HT-29 (cell line): ENCODE results near the gene UMOD. TPM values are rescaled to one million over a fixed set of nuclear protein-coding genes. Genes with fewer than 3 reads are reported as not detected.

Experiments used
- DNase-seq: peaks from one replicate; pipeline ENCODE4 v3.0.0-alpha.2; 2015; ENCODE audit warnings: low spot score
- total RNA-seq: library from RNA; depleted of rRNA; stranded (reverse); fragments of >200 nt; shearing (Covaris generic); gene quantifications from 2 replicates; pipeline ENCODE4 v1.2.3, GENCODE V29; 2014; rRNA removed

UMOD gene
- total RNA-seq, 1 experiment from 2014 or later: not detected

DNA sequence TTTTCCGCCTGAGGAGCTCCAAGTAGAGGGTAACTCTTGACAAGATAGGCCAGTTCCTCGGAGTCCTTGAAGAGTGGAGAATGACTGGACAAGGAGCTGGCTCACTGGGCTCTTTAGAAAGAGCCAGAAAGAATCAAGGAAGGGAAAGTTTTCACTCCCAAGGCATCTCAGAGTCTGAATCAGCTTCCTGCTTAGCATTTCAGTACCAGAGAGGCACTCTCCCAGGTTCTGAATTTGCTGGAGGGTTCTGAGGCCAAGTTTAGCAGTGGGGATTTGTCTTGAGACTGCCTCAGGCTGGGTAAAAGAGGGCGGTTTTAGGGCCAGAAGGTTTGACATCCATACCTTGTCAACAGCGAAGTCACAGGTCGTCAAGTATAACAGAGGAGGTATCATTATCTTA, 50.7 kb downstream of the UMOD start:
- no peak for DNase-seq

DNA sequence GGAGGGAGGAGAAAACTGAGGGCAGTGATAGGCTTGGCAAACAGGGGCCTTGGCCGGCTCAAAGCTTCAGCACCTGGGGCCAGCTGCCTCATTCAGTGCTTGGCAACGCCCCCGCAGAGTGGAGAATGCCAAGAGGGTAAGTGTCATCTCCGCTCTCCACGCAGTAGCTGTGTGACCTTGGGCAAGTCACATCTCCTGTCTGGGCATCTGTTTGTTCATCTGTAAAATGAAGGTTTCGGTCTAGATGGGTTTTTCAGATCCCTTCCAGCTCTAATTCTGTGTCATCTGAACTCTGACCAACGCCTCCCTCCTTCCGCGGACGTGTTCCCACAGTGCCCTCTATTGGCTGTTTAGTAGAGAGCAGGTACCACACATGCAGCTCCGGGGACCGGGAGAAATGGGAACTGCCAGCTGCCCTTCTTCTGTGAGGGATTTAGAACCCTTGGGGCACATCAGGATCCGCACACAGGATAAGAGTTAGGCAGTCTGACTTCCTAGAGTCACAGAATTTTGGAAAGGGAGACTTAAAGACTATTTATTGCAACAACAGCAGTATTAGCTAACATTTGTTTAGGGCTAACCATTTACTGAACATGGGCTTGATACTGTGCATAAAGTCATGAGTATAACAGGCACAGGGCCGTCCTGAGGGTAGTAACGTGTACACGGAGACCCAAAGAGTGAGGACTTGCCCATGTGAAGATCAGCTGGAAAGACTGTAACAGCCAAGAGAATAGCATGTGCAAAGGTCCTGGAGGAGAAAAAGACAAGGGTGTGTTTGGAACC, 52.0 kb downstream of the UMOD start:
- peak; percentile 66 for DNase-seq

DNA sequence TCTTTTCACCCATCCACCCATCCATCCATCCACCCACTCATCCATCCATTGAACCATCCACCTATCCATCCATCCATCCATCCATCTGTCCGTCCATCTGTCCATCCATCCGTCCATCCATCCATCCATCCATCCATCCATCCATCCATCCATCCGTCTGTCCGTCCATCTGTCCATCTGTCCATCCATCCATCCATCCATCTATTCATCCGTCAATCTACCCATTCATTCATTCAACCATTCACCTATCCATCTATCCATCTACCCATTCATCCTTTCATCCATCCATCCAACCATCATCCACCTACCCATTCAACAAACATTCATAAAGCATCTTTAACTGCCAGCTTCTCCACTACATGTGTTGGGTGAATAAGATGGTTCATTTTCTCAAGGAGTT, 54.1 kb downstream of the UMOD start:
- DNase-seq: no peak

DNA sequence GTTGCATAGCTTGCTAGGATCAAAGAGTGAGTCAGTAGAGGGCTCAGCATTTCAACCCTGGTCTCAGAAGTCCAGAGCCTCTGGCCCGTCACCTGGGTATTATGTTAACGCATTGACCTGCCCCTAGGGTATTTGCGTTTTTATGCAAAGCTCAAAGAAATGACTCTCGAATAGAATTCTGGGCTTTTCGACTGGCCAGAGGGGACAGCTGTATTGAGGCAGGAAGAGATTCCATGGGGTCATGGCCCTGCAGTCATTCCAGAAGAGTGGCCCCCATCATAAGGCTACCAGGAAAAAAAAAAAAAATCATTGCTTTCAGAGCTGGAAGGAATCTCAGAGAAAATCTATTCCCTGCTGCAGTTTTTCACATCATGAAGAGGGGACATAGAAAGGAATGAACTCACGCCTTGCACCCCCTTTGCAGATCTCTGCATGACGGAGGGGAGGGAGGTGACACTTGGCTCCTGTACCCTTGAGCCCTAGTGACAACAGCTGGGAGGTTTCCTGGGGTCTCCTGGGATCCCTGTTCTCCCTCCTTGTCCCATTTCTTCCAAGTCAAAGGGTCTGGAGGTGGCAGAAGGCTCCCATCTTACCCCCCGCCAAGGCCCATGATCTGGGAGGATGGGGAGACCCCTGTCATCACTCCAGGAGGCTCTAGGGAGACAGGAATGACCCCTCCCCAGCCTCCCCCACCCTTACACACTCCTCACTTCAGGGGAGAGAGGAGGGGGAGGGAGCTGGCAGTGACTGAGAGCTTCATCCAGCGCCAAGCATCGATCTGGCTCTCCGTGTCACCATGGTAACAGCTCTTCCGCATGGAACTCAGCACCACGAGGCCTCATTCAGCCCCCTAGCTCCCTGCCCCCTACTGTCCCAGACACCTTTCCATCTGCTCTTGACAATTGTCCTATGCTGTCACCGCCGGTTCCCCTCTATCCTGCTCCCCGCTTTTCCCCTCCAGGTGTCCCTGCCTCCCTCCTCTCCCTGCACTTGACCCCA, 61.0 kb downstream of the UMOD start:
- DNase-seq: no peak

DNA sequence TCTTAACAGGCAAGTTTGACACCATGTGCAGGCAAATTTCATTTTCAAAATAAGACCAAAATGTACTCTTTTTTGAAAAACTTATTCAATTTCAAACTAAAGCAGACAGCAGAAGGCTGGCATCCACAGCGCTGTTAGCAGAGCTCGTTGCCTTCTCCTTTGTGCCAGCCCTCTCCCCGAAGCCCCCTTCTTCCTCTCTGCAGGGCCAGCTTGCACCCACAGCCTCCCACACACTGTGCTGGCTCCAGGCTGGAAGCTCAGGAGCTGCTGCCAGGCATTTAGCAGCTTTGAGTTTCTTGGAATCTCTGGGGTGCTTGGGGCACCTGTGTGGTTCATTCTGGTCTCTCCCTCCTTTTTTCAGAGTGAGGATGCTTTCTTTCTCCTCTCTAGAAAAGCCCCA, 62.9 kb downstream of the UMOD start:
- no peak for DNase-seq

DNA sequence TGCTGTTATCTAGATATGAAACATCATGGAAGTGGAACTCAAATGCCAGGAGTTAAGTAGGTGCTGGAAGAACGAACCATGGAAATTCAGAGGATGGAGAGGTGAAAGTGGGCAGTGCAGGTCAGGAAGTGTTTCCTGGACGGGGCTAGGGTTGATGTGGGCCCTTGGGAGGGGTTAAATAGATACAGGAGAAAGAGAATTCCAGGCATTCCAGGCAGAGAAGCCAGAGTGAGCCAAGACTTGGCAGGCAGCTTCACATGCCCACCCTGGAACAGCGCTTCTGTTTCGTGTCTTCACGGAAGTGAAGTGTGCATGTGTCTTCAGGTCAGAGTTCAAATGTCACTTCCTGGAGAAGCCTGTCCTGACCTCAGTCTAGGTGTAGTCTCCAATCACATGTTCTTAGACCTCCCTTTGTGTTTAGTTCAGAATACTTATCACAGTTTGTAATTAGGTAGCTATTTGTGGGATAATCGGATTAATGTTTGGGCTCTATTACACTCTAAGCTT, 66.5 kb downstream of the UMOD start:
- no peak for DNase-seq

Other genes starting within 250 kb of the UMOD start
- gene GP2, start 25.2 kb downstream of the UMOD start, total RNA-seq: not detected in 2 replicates
- not detected in 2 replicates for gene PDILT, start 52.0 kb upstream of the UMOD start, total RNA-seq
- gene ACSM5, start 56.8 kb upstream of the UMOD start, total RNA-seq: not detected in 2 replicates
- gene ACSM2A, start 98.8 kb upstream of the UMOD start, total RNA-seq: not detected in 2 replicates
- gene ACSM2B, start 223.7 kb upstream of the UMOD start, total RNA-seq: not detected in 2 replicates